Stimulated activated CD8-positive, alpha-beta memory T cell treated with anti-CD3 and anti-CD28 coated beads, Interleukin-4, amount 100 ng/mL, for 4 hours (primary cell): ENCODE measurements around the gene L3MBTL4.
"Not testable (repeated sequence)": the region's sequence is repeated elsewhere in the genome, so short reads cannot be mapped to it uniquely, and the experiment has no call there.

Experiments used
- DNase-seq, 2 donors: peaks; one replicate each; pipeline ENCODE4 v3.0.0-alpha.2; 2020; ENCODE audit warnings: low read depth in 2 of 2, low spot score in 1 of 2

The L3MBTL4 gene

GRCh38 chr18:6313415-6313814, 101.3 kb downstream of the L3MBTL4 start:
- DNase-seq = no peak

- DNase-seq = no peak
These were observed 103.1 kb downstream of the L3MBTL4 start for GRCh38 chr18:6311456-6312215.

DNA sequence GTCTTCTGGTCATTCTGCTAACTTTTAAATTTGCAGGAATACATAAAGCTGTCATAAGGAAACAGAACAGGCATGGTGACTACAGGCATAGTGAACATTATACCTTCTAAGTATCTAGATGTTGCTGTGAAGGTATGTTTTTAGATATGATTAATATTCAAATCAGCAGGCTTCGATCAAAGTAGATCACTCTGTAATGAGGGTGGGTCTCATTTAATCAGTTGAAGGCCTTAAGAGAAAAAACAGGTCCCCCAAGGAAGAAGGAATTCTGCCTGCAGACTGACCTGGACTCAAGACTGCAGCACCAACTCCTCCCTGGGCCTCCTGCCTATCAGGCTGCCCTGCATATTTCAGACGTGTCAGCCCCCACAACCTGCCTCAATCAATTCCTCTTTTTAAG, 104.0 kb downstream of the L3MBTL4 start:
- no peak for DNase-seq

GRCh38 chr18:6297875-6298274, 116.8 kb downstream of the L3MBTL4 start:
- no peak for DNase-seq

- DNase-seq = no peak
These were observed 120.4 kb downstream of the L3MBTL4 start for GRCh38 chr18:6294148-6294784.

DNA sequence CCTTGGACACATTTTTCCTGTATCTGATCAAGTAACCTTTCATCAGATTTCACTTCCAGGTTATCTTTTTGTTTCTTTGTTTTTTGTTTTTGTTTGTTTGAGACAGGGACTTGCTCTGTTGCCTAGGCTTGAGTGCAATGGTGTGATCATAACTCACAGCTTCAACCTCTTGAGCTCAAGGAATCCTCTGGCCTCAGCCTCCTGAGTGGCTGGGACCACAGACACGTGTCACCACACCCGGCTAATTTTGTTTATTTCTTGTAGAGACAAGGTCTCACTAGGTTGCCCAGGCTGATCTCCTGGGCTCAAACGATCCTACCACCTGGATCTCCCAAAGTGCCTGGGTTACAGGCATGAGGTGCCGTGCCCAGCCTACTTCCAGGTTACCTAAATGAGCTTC, 124.9 kb downstream of the L3MBTL4 start:
- DNase-seq = no peak

DNA sequence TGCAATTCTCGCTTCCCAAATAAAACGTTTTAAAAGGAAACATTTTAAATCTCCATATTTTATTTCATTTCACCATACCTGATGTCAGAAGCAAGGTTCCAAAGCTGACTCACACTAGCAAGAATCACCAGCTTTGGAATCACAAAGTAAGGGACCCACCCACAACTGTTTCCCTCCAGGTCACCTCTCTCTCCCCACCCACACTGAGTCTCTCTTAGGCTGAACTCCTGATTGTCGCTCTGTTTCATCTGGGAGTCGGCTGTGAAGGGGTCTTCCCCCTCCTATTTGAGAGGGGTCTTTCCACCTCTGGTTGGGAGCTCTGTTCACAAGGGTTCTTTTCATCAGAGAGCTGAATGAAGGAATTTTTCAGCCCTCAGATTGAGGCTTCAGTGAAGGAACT, 128.1 kb downstream of the L3MBTL4 start:
- DNase-seq = no peak

GRCh38 chr18:6284761-6285160, 129.9 kb downstream of the L3MBTL4 start:
- DNase-seq = no peak

- no peak for DNase-seq
These were observed 130.4 kb downstream of the L3MBTL4 start for GRCh38 chr18:6284300-6284699.

GRCh38 chr18:6281874-6282273, 132.8 kb downstream of the L3MBTL4 start:
- DNase-seq = no peak

DNA sequence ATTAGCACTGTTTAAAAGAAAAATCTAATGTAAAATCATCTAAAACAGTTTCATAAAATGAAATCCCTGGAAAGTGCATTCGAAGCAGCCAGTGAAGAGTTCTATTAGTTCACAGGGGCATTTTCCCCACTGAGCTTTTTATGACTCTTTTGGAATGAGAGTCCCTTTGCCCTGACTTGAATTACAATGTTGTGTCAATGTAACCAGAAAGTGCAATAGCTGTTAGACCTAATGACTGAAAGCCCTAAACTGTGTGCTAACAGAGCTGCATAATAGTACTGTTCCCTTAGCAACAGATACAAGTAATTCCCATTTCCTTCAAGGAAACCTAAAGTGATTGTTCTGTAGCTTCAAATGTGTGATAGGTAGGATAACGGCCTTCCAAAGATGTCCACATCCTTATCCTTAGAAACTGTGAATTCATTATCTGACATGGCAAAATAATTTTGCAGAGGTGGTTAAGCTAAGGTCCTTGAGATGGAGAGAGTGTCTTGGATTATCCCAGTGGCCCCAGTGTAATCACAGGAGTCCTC, 134.4 kb downstream of the L3MBTL4 start:
- DNase-seq = no peak

GRCh38 chr18:6279308-6279707, 135.4 kb downstream of the L3MBTL4 start:
- DNase-seq = no peak

GRCh38 chr18:6273423-6273822, 141.3 kb downstream of the L3MBTL4 start:
- no peak for DNase-seq

DNA sequence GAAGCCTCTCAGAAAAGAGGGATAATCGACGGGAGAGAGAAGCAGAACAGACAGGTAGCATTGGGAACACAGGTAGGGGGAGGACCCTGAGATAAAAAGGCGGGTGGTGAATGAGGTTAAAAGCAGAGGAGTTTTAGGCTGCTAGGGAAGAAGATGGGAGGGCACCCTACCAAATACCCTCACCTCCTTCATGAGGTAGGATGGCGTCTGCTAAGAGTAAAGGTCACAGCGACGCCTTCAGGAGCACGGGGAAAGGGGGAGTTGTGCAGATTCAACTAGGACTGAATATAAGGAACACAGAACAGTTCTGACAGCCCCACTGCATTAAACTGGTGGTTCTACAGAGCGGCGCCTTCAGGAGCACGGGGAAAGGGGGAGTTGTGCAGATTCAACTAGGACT, 142.6 kb downstream of the L3MBTL4 start:
- DNase-seq = not testable (repeated sequence)

DNA sequence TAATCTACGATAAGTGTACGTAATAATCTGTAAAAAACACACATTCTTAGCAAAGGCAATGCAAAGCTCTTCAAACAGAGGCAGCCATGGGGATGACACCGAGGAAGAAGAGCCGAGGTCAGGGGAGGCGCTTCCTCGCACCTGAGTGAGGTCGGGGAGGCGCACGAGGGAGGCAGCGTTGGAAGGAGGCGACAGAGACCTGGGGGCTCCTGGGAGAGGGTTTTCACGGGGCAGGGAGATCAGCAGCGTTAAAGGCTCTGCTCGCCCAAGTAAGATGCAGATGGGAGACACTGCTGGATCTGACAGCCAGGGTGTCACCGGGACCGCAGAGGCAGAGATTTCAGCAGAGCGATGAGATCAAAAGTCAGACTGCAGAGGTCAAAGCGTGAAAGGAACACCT, 143.1 kb downstream of the L3MBTL4 start:
- no peak for DNase-seq

DNA sequence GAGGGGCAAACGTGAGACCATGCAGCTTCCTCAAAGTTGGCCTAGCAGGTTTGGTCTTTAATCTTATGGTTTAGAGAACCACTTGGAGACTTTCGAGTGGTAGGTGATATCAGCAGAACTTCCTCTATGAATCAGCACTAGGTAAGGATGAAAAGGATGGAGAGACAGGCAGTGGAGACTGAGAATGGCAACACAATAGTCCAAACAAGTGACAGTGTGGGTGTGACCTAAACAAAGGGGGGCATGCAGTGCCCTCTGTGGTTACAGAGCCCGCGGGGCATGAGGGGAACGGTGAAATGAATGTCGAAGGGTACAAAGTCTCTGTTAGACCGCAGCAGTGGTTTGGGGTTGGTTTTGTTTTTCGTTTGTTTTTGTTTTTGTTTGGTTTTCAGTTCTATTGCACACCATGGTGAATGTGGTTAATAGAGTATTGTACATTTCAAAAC, 143.9 kb downstream of the L3MBTL4 start:
- no peak for DNase-seq

GRCh38 chr18:6269660-6270332, 144.9 kb downstream of the L3MBTL4 start:
- DNase-seq = no peak

DNA sequence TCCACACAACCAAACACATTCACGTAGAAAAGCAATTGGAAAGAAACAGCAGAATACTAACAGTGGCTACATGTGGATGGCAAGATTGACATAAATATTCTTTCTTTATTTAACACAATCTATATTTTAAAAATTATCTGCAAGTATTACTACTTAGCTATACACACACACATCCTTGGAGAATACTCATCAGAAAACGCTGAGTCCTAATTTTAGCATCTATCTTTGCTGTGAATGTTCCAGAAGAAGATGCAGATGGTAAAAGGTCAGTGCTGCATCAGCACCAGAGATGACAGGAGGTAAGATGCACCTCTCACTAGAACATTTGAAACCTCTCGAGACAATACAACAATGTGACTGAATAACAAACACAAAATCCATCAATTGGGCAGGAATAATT, 148.5 kb downstream of the L3MBTL4 start:
- DNase-seq = no peak

DNA sequence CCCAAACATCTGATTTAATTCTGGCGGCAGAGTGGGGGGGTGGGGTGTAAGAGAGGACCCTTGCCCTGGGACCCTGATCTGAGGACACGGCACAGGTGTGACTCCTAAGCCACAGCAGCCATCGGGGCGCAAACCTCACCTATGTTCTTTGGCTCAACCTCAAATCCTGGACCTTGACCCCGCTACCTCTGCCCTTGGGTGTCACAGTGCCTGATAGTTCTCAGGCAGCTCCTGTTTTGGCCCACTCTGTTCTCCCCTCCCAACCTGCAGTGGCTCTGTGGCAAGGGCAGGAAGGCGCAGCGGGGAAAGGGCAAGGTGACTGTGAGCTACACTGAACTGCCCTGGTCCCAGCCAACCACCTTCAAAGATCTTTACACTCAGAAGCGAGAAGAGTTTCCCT, 152.8 kb downstream of the L3MBTL4 start:
- DNase-seq = no peak

GRCh38 chr18:6259324-6259723, 155.4 kb downstream of the L3MBTL4 start:
- DNase-seq = not testable (repeated sequence)

DNA sequence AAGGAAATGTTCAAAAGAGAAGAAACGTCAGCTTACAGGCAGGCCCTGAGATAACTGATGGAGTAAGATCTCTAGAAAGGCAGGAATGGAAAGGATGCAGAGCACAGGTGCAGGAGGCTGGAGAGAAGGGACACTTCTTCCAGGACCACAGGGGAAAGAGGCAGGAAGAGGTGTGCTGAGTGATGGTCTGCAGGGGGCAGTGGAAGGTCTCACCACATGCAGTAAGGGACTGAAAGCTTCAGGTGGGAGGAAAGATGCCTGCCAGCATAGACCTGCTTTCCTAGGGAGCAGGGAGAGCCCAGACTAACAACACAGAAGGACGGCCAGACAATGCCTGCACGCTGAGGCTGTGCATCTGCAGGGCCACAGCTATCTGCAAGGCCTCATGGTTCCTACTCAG, 156.8 kb downstream of the L3MBTL4 start:
- DNase-seq = no peak

DNA sequence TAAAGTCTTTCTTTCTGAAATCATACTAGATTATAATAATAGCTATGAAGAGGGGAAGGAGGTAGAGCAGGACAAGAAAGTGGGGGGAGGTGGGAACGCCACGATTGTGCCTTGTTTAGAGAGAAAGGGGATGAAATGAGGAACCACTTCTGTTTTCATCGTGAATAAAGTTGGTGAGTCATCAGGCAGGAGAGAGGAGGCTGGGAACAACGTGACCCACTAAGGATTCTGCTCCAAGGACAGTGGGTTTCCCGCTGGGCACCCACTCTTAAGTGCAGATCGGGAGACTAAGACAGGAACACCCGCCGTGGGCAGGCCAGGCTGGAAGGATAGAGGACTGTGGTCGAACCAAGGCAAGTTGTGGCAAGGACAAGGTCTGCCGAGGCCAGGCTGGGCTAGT, 158.2 kb downstream of the L3MBTL4 start:
- no peak for DNase-seq
